ENCODE results near the gene ATRN. TPM values are rescaled to one million over a fixed set of nuclear protein-coding genes. Genes with fewer than 3 reads are reported as not detected.

ATRN gene
- polyA plus RNA-seq, 1 donor from 2014 or later = 27.5 TPM

DNA sequence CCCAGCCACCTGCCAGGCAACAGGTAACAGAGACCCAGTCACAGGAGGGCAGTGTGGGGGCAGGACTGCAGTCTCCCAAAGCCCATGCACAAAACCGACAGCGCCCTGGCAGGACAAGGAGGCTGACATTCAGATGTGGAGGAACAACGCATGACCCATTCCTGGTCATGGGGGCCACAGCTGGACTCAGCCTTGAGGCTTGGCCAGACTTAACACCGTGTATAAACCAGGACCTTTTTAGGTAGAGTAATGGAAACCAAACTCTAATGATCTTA is 184.2 kb downstream of the ATRN start:
- no peak overlapping the region for H3K4me2 ChIP-seq (ENCODE audit: low read length)
- TF ChIP-seq, protein P1, sequence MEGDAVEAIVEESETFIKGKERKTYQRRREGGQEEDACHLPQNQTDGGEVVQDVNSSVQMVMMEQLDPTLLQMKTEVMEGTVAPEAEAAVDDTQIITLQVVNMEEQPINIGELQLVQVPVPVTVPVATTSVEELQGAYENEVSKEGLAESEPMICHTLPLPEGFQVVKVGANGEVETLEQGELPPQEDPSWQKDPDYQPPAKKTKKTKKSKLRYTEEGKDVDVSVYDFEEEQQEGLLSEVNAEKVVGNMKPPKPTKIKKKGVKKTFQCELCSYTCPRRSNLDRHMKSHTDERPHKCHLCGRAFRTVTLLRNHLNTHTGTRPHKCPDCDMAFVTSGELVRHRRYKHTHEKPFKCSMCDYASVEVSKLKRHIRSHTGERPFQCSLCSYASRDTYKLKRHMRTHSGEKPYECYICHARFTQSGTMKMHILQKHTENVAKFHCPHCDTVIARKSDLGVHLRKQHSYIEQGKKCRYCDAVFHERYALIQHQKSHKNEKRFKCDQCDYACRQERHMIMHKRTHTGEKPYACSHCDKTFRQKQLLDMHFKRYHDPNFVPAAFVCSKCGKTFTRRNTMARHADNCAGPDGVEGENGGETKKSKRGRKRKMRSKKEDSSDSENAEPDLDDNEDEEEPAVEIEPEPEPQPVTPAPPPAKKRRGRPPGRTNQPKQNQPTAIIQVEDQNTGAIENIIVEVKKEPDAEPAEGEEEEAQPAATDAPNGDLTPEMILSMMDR (IDR thresholded peaks at IDR 0.05; ENCODE audit: poor library complexity, severe bottlenecking) = no peak
- TF ChIP-seq RAD21 (conservative IDR thresholded peaks at IDR 0.05) (no peak), SMC3 (conservative IDR thresholded peaks at IDR 0.05; ENCODE audit: poor library complexity) (no peak), POLR2AphosphoS5 (IDR thresholded peaks at IDR 0.05) (no peak), EP300 (conservative IDR thresholded peaks at IDR 0.05; ENCODE audit: poor library complexity, severe bottlenecking) (no peak), EZH2 (IDR thresholded peaks at IDR 0.05; ENCODE audit: borderline replicate concordance, insufficient read depth, low read length, poor library complexity, severe bottlenecking) (no peak), TAF1 (IDR thresholded peaks at IDR 0.05; ENCODE audit: low read depth) (no peak), MXI1 (conservative IDR thresholded peaks at IDR 0.05; ENCODE audit: poor library complexity, severe bottlenecking) (no peak)
- TF ChIP-seq, protein P2, sequence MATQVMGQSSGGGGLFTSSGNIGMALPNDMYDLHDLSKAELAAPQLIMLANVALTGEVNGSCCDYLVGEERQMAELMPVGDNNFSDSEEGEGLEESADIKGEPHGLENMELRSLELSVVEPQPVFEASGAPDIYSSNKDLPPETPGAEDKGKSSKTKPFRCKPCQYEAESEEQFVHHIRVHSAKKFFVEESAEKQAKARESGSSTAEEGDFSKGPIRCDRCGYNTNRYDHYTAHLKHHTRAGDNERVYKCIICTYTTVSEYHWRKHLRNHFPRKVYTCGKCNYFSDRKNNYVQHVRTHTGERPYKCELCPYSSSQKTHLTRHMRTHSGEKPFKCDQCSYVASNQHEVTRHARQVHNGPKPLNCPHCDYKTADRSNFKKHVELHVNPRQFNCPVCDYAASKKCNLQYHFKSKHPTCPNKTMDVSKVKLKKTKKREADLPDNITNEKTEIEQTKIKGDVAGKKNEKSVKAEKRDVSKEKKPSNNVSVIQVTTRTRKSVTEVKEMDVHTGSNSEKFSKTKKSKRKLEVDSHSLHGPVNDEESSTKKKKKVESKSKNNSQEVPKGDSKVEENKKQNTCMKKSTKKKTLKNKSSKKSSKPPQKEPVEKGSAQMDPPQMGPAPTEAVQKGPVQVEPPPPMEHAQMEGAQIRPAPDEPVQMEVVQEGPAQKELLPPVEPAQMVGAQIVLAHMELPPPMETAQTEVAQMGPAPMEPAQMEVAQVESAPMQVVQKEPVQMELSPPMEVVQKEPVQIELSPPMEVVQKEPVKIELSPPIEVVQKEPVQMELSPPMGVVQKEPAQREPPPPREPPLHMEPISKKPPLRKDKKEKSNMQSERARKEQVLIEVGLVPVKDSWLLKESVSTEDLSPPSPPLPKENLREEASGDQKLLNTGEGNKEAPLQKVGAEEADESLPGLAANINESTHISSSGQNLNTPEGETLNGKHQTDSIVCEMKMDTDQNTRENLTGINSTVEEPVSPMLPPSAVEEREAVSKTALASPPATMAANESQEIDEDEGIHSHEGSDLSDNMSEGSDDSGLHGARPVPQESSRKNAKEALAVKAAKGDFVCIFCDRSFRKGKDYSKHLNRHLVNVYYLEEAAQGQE (IDR thresholded peaks at IDR 0.05; ENCODE audit: borderline replicate concordance) = no peak
- H3K27ac ChIP-seq (ENCODE audit: low read length) = no peak overlapping the region
- H3K79me2 ChIP-seq (replicated peaks; ENCODE audit: insufficient read depth, low read length) = no peaks in the 10 kb centered on the region
- H3K9me3 ChIP-seq (ENCODE audit: low read length) = no peaks in the 10 kb centered on the region
- H4K20me1 ChIP-seq (ENCODE audit: insufficient read depth) = no peaks in the 10 kb centered on the region
- no peak overlapping the region for H2AFZ ChIP-seq (ENCODE audit: low read depth, low read length)
- no peaks in the 10 kb centered on the region for H3K36me3 ChIP-seq (ENCODE audit: insufficient read depth, low read length)
- H3F3A ChIP-seq (ENCODE audit: insufficient read depth, low read length, poor library complexity, severe bottlenecking) = no peaks in the 10 kb centered on the region
- H3K27me3 ChIP-seq (ENCODE audit: insufficient read depth, low read depth, low read length) = no peaks in the 10 kb centered on the region
- no peaks in the 10 kb centered on the region for H3K9me2 ChIP-seq (ENCODE audit: insufficient read depth, low read length)
- H3K4me3 ChIP-seq (ENCODE audit: low read length) = no peak overlapping the region
- H3K9ac ChIP-seq (ENCODE audit: low read length) = no peak overlapping the region

DNA sequence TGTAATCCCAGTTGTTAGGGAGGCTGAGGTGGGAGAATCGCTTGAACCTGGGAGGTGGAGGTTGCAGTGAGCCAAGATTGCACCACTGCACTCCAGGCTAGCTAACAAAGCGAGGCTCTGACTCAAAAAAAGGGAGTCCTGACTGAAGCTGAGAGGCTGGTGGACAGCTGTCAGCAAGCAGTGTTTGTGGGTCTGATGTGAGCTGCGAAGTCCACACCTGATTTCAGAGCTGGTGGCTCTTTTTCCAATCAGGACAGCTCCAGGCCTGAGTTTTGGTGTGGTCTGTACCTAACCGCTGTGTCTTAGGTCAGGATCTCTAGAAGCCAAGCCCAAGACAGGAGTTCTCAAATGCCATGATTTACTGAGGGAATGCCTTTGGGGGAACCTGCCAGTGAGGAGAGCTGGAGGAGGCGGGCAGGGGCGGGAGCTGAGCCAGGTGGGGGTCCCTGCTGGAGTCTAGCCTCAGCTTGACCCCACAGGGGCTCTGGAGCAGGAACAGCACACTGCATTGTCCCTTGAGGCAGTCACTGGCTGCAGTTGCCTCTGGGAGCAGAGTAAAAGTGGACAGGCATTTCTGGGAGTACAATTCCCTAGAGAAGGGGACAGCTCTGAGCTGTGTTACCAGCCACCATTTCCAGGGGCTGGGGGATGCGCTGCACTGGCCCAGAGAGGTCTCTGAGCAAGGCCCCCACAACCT is 187.3 kb downstream of the ATRN start:
- H3K79me2 ChIP-seq (replicated peaks; ENCODE audit: insufficient read depth, low read length) = no peaks in the 10 kb centered on the region
- no peak overlapping the region for H2AFZ ChIP-seq (ENCODE audit: low read depth, low read length)
- H3K4me2 ChIP-seq (ENCODE audit: low read length) = no peak overlapping the region
- H4K20me1 ChIP-seq (ENCODE audit: insufficient read depth) = no peaks in the 10 kb centered on the region
- H3F3A ChIP-seq (ENCODE audit: insufficient read depth, low read length, poor library complexity, severe bottlenecking) = no peaks in the 10 kb centered on the region
- no peaks in the 10 kb centered on the region for H3K36me3 ChIP-seq (ENCODE audit: insufficient read depth, low read length)
- no peak overlapping the region for H3K27ac ChIP-seq (ENCODE audit: low read length)
- no peak for TF ChIP-seq SMC3 (conservative IDR thresholded peaks at IDR 0.05; ENCODE audit: poor library complexity)
- TF ChIP-seq, protein P1 (IDR thresholded peaks at IDR 0.05; ENCODE audit: poor library complexity, severe bottlenecking) = no peak
- no peaks in the 10 kb centered on the region for H3K9me2 ChIP-seq (ENCODE audit: insufficient read depth, low read length)
- no peaks in the 10 kb centered on the region for H3K9me3 ChIP-seq (ENCODE audit: low read length)
- H3K4me3 ChIP-seq (ENCODE audit: low read length) = no peak overlapping the region
- H3K9ac ChIP-seq (ENCODE audit: low read length) = no peak overlapping the region
- H3K27me3 ChIP-seq (ENCODE audit: insufficient read depth, low read depth, low read length) = no peaks in the 10 kb centered on the region
